ENCODE data around the gene CD207.
"Not testable (repeated sequence)": the region's sequence is repeated elsewhere in the genome, so short reads cannot be mapped to it uniquely, and the experiment has no call there.

Gene CD207

GRCh38 chr2:70828914-70829824, 6.4 kb downstream of the CD207 start:
- no peak for DNase-seq

- DNase-seq: no peak
These were observed 7.5 kb downstream of the CD207 start for GRCh38 chr2:70828115-70828514.

GRCh38 chr2:70827388-70827787, 8.2 kb downstream of the CD207 start:
- no peak for DNase-seq

DNA sequence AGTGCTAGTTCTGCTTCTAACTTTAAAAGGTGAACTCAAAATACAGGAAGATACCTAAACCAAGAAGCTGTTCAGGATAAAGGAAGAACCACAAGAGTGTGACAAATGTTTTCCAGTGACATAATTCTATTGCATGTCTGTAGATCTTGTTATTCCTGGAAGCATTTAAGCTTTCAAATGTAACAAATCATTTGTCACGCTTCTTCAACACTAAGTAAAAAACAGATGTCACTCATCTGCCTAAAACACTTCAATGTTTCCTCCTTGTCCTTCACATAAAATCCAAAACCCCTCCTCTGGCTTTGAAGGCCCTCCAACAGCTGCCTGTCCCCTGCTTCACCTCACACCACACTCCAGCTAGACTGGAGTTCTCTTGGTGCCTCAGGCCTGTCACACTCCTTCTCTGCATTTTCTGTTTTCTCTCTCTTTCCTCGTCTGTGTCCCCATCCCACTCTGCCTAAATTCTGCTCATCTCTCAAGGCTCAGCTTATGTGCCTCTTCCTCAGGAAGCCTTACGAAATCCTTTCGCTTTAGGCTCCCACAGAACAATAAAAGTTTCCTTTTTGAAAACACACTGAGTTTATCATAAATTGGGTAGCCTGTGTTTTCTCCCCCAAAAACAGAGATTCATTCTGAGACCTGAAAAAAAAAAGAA, 8.8 kb downstream of the CD207 start:
- no peak for DNase-seq

DNA sequence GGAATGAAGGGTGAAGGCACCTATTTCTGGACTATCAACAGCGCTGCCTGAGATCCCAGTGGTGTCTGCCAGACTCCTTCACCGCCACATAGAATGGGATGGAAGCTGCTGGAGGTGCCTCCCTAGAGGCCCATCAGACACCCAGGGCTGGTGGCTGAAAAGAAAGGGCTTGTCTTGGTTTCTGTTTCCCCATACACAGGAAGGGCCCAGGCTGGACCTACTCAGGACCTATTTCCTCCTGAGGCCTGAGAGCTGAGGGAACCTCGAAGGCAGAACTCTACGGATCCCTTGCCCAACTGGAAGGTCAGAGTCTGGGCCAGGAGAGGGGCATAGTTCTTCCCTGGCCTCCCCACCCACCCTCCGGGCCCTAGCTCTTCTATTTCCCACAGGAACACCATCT, 12.4 kb downstream of the CD207 start:
- DNase-seq: no peak

DNA sequence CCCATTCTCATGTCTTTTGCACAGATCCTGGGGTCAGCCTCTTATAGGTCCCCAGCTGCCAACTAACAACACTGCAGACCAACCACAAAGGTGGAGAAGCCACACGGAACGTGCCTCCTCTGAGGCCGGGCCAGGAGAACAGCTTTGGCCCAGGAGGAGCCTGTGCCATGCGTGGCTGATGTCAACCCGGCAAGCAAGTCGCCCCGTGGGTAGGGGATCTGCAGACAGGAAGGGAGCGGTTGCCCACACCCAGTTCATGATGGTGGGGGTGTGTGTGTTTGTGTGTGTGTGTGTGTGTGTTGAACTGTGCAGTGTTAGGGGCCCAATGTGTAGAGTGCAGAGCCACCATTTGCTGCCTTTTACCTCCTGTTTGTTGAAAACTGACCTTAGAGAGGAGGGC, 12.8 kb downstream of the CD207 start:
- DNase-seq: peak in 1 of 5 experiments; percentile 68

DNA sequence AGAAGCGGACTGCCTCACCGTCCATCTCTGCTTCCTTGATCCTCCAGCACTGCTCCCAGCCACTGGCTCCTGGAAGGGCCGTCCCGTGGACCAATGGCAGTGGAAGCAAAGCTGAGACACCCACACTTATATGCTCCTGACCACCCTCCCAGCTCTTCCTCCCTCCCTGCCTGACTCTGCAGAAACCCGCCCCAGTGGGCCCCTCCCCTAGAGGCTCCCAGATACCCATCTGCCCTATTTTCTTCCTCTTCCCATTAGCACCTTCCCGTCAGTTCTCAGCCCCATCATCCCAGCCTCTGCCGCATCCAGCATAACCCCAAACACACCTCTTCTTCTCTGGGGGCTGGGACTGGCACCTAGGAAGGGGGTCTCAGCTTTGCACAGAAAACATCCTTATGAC, 15.1 kb downstream of the CD207 start, which contains the start of gene CLEC4F:
TSS of gene CLEC4F (minus strand) at position 101 of the 400 bp plus-strand sequence. CDS start at position 25, 76 bp downstream.
- no peak for DNase-seq

DNA sequence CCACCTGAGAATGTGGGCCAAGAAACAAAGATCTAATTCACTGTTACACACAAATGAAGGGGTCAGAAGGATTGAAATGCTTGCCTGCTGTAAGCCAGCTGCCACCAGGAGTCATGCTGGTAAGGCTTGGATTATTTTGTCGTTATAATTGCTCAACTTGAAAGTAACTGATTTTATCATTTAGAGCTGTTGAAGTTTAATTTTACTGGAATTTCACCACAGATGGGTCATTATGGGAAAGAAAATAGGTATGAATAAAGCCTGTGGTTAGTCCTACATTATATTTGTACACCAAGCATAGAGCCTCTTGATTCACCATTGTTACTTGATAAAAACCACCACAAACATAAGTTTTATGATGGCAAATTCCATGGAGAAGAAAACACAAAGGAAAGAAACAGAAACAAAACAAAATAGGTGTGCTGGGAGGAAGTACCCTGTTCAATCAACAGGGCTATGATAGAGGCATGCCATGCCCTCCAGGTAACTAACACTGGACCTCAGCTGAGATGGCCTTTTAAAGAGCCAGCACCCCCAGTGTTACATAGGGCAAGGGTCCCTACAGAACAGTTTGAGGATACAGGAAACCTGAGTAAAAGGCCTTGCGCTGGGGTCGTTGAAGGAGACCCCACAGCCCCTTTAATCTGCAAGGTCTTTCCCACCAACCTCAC, 18.2 kb downstream of the CD207 start:
- peak in 1 of 5 experiments; percentile 48 for DNase-seq

DNA sequence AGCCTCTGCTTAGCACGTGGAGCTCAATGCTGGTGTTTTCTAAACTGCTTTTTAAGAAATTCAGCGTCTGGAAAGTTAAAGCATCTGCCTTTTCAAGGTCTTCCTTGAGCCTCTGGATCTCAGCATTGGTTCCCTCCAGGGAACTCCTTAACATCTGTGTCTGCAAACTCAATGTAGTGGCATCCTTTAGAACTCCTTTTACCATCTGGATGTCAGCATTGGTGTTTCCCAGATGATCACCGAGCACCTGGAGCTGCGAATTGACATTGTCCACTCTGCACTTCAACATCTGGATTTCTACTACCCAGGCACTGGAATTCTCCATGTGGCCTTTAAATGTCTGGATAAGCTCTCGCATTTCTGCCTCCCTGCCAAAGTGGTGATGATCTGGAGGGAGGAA, 18.9 kb downstream of the CD207 start:
- DNase-seq: no peak

DNA sequence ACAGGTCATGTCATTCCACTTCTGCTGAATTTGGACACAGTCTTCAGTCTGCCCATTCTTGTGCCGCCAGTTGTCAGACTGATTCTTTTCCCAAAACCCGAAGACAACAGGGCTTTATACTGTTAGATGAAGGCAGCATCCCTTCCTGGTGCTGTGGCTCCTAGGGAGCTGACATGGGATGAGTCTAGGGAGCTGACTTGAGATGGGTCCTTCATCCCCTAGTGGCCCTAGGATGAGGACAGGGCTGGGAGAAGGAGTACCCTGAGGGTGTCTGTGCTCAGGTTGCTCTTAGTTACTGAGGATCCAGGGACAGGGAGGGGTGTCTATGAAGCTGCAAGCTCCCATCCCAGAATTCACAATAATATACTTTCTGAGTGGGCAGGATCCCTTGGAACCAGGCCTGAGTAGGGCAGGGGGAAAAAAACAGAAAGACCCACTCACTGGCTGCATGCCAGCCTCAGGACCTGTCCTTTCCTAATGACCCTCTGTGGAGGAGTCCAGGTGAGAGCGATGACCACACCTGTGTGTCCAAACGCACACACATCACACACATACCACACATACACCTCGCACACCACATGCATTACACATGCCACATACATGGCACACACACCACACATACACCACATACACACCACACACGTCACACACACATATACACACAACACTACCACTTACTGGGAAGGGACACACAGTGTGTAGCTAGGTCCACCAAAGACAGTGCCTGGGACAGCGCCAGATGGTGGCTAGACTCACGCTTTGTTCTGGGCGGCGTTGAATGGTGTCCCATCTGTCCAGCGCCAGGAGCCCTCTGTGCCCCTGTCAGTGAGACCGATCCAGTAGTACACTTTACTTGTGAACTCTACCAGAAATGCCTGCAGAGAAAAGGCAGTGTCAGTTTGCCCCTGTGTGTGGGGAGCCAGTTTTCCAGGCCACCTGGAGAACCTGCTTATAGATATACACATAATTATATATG, 26.3 kb downstream of the CD207 start:
- DNase-seq: no peak

DNA sequence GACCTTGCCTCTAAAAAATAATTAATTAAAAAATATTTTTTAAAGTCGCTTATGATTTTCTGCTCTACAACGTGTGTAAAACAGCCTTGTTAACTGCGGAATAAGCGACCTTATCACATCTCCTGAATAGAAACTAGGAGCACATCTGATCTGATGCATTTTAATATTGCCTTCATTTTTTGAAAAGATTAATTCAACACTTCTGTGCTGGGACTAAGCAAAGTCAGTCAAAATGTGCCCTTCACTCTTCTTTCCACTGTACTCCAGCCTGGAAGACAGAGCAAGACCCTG, 27.8 kb downstream of the CD207 start:
- DNase-seq: no peak

DNA sequence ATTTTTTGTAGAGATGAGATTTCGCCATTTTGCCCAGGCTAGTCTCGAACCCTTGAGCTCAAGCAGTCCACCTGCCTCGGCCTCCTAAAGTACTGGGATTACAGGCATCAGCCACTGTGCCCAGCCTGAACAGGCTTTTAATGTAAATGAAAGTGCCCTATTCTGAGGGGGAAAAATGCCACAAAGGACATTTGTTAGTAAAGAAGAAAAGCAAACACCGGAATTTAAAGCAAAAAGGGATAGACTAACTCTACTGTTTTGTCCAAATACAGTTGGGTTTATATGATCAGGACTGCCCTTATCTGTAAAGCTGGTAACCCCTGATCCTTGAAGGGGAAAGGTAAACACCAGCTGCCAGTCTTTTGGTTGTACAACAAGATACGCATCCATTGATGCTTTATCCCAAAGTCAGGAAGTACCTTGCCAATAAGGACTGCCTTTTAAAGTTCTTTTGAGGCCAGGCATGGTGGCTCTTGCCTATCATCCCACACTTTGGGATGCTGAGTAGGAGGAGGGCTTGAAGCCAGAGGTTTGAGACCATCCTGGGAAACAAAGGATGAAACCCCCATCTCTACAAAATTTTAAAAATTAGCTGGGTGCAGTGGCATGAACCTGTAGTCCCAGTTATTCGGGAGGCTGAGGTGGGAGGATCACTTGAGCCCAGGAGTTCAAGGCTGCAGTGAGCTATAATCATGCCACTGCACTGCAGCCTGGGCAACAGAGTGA, 28.4 kb downstream of the CD207 start:
- no peak for DNase-seq

- DNase-seq: no peak
These were observed 29.0 kb downstream of the CD207 start for GRCh38 chr2:70806620-70807019.

DNA sequence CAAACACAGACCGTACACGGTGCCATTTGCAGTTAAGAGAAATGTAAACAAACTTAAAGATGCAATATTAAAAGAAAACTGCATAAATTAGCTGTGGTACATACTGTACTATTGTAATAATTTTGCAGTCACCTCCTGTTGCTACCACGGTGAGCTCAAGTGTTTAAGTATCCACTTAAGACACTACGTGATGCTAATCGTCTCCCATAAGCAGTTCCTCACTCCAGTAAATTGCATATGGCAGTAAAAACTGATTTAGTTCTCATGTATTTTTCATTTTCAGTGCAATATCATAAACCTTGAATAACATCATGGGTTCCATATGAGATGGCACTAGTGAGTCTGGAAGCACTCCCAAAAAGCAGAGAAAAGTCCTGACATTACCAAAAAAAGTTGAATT, 29.6 kb downstream of the CD207 start:
- DNase-seq: no peak

DNA sequence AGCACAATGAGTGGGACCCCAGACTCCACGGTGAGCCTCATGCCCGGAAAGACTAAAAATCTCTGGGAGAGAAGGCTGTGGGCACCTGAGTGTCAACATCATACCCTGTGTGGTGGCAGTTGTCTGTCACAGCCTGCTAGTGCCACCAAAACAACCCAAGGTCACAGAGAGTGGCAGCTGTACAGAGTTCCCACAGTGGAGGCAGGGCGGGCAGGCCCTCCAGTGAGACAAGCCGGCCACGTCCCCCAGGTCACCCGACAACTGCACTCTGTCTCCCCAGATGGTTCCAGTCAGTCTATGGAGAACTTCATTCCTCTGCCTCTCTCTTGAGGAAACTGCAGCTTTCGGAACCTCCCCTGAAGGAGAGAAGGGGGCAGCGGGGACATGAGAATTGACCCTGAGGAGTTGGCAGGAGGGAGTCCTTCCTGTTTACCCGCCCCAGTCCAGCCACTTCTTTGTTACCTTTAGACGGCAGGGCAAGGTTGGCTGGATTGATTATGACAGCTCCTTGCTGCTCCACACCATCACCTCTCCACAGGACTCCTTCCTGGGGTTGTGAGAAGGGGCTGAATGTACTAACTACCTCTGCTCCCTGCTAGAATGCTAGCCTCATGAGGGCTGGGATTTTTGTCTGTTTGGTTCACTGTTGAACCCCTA, 33.9 kb downstream of the CD207 start:
- DNase-seq: no peak

- no peak for DNase-seq
These were observed 35.9 kb downstream of the CD207 start for GRCh38 chr2:70799706-70800105.

DNA sequence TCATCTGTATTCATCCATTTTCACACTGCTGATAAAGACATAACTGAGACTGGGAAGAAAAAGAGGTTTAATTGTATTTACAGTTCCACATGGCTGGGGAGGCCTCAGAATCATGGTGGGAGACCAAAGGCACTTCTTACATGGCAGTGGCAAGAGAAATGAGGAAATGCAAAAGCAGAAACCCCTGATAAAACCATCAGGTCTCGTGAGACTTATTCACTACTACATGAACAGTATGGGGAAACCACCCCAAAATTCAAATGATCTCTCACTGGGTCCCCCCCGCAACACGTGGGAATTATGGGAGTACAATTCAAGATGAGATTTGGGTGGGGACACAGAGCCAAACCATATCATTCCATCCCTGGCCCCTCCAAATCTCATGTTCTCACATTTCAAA, 37.6 kb downstream of the CD207 start:
- DNase-seq: not testable (repeated sequence)

DNA sequence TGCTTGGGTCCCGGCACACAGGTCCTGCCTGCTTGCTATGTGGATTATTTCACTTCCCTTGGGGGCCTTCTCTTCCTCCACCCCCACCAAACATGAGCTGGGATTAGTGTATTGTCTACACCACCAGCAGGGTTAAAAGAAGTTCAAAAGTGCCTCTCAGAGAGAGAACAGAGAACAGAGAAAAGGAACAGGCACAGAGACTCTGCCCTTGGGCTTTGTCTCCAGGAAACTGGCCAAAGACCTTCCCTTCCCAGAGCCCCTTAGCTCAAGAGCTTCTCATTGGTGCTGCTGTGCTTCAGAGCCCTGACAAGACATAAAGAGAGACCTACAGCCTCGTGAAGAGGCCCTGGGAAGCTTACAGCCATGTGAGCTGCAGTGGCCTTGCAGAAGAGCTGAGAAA, 38.1 kb downstream of the CD207 start:
- no peak for DNase-seq

- no peak for DNase-seq
These were observed 39.4 kb downstream of the CD207 start for GRCh38 chr2:70796262-70796661.

DNA sequence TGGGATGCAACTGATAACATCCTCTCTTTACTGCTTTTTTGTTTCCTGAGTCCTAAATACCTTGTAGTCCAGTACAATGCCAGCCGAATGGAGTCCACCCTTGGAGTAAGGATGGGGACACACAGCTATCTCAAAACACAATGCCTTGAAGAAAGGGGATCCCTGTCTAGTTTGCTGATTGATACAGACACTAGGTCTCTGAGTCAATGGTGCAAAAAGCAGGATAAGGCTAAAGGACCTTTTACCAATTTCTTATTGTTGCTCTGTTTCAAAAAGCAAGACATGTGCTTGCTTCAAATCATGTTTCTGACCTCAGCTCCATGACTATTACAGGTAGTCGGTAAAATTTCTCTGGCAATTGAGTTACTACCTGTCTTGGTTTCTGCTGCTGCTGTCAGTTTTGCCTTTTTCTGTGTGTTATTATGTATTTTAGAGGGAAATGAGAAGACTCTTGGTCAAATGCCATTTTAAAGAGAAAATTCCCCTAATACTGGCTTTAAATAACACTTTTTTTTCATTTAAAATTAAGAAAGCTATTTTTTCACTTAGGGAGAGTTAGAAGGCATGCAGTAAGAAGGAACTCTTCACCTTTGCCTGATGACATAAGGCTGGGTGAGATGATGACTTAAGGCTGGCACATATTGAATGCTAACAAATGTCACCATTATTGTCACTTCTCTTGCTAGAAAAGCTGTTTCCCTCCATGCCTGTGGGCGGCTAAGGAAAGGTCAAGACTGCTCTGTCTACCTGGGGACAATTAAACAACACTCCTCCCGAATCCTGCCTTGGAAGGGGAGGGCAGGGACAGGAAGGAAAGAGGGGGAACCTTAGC, 40.2 kb downstream of the CD207 start:
- DNase-seq: no peak
